ENCODE measurements around the gene CPT1B.
"Not testable (repeated sequence)": the region's sequence is repeated elsewhere in the genome, so short reads cannot be mapped to it uniquely, and the experiment has no call there.

Gene CPT1B

GRCh38 chr22:50577987-50578775 lies at the start of gene CPT1B:
TSS of gene CPT1B (minus strand) at chr22:50578427. CDS start at chr22:50577915, 512 bp downstream.
- no peak for DNase-seq

- no peak for DNase-seq
Measured at GRCh38 chr22:50626850-50627641, 48.8 kb upstream of the CPT1B start.

- no peak for DNase-seq
Measured at GRCh38 chr22:50626314-50626849, 48.2 kb upstream of the CPT1B start.

- DNase-seq, result no peak
Measured at GRCh38 chr22:50625568-50626313, 47.5 kb upstream of the CPT1B start.

GRCh38 chr22:50625131-50625567 lies 46.9 kb upstream of the CPT1B start:
- no peak for DNase-seq

- no peak for DNase-seq
Measured at GRCh38 chr22:50624347-50625130, 46.3 kb upstream of the CPT1B start.

GRCh38 chr22:50622723-50623327 lies 44.6 kb upstream of the CPT1B start:
- DNase-seq, result peak; percentile 22

GRCh38 chr22:50621948-50622722 lies 43.9 kb upstream of the CPT1B start:
- DNase-seq, result no peak

- no peak for DNase-seq
Measured at GRCh38 chr22:50621356-50621880, 43.2 kb upstream of the CPT1B start.

GRCh38 chr22:50620593-50621355 lies 42.5 kb upstream of the CPT1B start:
- DNase-seq, result no peak

- DNase-seq, result not testable (repeated sequence)
Measured at GRCh38 chr22:50614296-50614695, 36.1 kb upstream of the CPT1B start.

GRCh38 chr22:50613291-50613981 lies 35.2 kb upstream of the CPT1B start:
- no peak for DNase-seq

- DNase-seq, result no peak
Measured at GRCh38 chr22:50612528-50613221, 34.4 kb upstream of the CPT1B start.

GRCh38 chr22:50612168-50612527 lies 33.9 kb upstream of the CPT1B start:
- no peak for DNase-seq

- no peak for DNase-seq
Measured at GRCh38 chr22:50611341-50612060, 33.3 kb upstream of the CPT1B start.

- DNase-seq, result no peak
Measured at GRCh38 chr22:50610581-50610980, 32.4 kb upstream of the CPT1B start.

- no peak for DNase-seq
Measured at GRCh38 chr22:50610041-50610451, 31.8 kb upstream of the CPT1B start.

- DNase-seq, result no peak
Measured at GRCh38 chr22:50609599-50609998, 31.4 kb upstream of the CPT1B start.

Data from NCI-H1417 treated with DMSO at 0.1 percent for 48 hours (cell line).